Tibial artery (tissue), 4 donors: ENCODE measurements around the gene INO80.

Source experiments
- DNase-seq, 2 donors: peaks; one replicate each; pipeline ENCODE4 v3.0.0-alpha.2; 2019
- H3K27ac ChIP-seq, 2 donors: fragments of 200-600 bp; sonication (generic) in 1 of 2; 1 replicate in 1 of 2; 2 replicates in 1 of 2; pipeline ENCODE4 v1.5.1; 2018 to 2019; ENCODE audit warnings: mild to moderate bottlenecking in 1 of 2
- H3K27me3 ChIP-seq, 2 donors: fragments of 200-600 bp; sonication (generic) in 1 of 2; one replicate each; pipeline versions ENCODE4 v1.5.1 to v1.6.0; 2016 to 2019
- H3K36me3 ChIP-seq, 3 donors: fragments of 200-600 bp; sonication (generic) in 2 of 3; one replicate each; pipeline ENCODE4 v1.5.1; 2016 to 2019; ENCODE audit warnings: mild to moderate bottlenecking in 2 of 3
- H3K4me1 ChIP-seq, 4 donors: fragments of 200-600 bp; sonication (generic) in 2 of 4; 1 replicate in 3 of 4; 2 replicates in 1 of 4; pipeline ENCODE4 v1.5.1; 2016 to 2019
- H3K4me3 ChIP-seq, 2 donors: fragments of 200-600 bp; sonication (generic) in 1 of 2; 1 replicate in 1 of 2; 2 replicates in 1 of 2; pipeline ENCODE4 v1.5.1; 2018 to 2019; ENCODE audit warnings: mild to moderate bottlenecking in 2 of 2
- H3K9me3 ChIP-seq, 3 donors: fragments of 200-600 bp; sonication (generic) in 1 of 3; one replicate each; pipeline ENCODE4 v1.5.1; 2016 to 2019
- intact Hi-C: fragments of 100-400 bp; cut with DNase I; formaldehyde crosslinking; loops from one replicate; pipeline ENCODE4 v1.15.0; 2023; ENCODE audit warnings: low total_unique reads
- TF ChIP-seq, protein P1 (sequence below), 2 experiments: fragments of 200-600 bp in 1 of 2; fragments of 450-650 bp in 1 of 2; IDR thresholded peaks; one replicate each; pipeline ENCODE4 v1.5.1; 2017 to 2019; ENCODE audit warnings: antibody characterized with exemption in 2 of 2, mild to moderate bottlenecking in 1 of 2, moderate library complexity in 1 of 2

The INO80 gene

DNA sequence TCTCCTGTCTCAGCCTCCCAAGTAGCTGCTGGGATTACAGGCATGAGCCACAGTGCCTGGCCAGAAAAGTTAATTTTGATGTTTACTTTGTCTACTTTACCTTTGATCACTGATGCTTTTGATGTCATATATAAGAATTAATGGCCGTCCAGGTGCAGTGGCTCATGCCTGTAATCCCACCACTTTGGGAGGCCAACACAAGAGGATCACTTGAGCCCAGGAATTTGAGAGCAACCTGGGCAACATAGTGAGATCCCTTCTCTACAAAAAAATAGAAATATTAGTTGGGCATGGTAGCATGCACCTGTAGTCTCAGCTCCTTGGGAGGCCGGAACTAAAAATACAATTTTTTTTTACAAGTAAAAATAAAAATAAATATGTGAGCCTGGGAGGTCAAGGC, 6.8 kb upstream of the INO80 start:
- Histone ChIP-seq H3K27me3 (peaks cover 0 to 23% of the 10 kb centered on the region in 2 donors), H3K36me3 (no peaks in the 10 kb centered on the region), H3K9me3 (no peaks in the 10 kb centered on the region), H3K4me1 (no peaks in the 10 kb centered on the region), H3K4me3 (no peak overlapping the region), H3K27ac (no peak overlapping the region)
- DNase-seq = no peak
- intact Hi-C loops = no loop called here
- TF ChIP-seq, protein P1, sequence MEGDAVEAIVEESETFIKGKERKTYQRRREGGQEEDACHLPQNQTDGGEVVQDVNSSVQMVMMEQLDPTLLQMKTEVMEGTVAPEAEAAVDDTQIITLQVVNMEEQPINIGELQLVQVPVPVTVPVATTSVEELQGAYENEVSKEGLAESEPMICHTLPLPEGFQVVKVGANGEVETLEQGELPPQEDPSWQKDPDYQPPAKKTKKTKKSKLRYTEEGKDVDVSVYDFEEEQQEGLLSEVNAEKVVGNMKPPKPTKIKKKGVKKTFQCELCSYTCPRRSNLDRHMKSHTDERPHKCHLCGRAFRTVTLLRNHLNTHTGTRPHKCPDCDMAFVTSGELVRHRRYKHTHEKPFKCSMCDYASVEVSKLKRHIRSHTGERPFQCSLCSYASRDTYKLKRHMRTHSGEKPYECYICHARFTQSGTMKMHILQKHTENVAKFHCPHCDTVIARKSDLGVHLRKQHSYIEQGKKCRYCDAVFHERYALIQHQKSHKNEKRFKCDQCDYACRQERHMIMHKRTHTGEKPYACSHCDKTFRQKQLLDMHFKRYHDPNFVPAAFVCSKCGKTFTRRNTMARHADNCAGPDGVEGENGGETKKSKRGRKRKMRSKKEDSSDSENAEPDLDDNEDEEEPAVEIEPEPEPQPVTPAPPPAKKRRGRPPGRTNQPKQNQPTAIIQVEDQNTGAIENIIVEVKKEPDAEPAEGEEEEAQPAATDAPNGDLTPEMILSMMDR (IDR thresholded peaks at IDR 0.05) = no peak

DNA sequence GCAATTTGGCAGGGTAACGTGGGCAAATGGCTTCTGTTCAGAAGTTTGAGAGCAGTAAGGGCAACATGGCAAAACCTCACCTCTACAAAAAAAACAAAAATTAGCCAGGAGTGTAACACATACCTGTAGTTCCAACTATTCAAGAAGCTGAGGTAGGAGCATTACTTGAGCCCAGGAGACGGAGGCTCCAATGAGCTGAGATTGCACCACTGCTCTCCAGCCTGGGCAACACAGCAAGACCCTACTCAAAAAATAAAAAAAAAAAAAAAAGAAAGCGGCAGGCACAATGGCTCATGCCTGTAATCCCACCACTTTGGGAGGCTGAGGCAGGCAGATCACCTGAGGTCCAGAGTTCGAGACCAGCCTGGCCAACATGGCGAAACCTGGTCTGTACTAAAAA, 5.9 kb upstream of the INO80 start:
- Histone ChIP-seq H3K27ac (no peak overlapping the region), H3K36me3 (no peaks in the 10 kb centered on the region), H3K4me1 (peaks cover 0 to under 1% (median 0%) of the 10 kb centered on the region in 4 donors), H3K27me3 (peaks cover 0 to 19% of the 10 kb centered on the region in 2 donors), H3K4me3 (no peak overlapping the region), H3K9me3 (no peaks in the 10 kb centered on the region)
- DNase-seq = no peak
- intact Hi-C loops = no loop called here
- TF ChIP-seq, protein P1 (IDR thresholded peaks at IDR 0.05) = no peak

DNA sequence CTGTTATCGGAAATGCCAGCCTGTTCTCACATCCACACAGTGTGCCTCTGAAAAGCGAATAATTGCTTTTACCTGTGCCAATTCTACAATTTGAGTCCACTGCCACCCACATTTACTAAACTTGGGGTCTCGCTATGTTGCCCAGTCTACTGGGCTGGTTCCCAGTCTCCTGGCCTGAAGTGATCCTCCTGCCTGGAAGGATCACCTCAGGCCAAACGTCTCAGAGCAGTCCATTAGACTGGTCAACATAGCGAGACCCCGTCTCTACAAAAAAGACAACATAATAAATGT, 827 bp upstream of the INO80 start:
- peaks cover 0 to 25% (median 11%) of the 10 kb centered on the region in 4 donors for H3K4me1 ChIP-seq
- peak overlapping the region; percentile 87 to 91 for H3K4me3 ChIP-seq
- no peak for DNase-seq
- H3K27me3 ChIP-seq = no peaks in the 10 kb centered on the region
- TF ChIP-seq, protein P1 (IDR thresholded peaks at IDR 0.05) = no peak
- intact Hi-C loops = loop anchor here (10.0 kb wide), 1 partner anchor 212 kb away; no protein-coding TSS in a partner anchor
- no peaks in the 10 kb centered on the region for H3K36me3 ChIP-seq
- H3K9me3 ChIP-seq = no peaks in the 10 kb centered on the region
- peak overlapping the region; percentile 99 for H3K27ac ChIP-seq

DNA sequence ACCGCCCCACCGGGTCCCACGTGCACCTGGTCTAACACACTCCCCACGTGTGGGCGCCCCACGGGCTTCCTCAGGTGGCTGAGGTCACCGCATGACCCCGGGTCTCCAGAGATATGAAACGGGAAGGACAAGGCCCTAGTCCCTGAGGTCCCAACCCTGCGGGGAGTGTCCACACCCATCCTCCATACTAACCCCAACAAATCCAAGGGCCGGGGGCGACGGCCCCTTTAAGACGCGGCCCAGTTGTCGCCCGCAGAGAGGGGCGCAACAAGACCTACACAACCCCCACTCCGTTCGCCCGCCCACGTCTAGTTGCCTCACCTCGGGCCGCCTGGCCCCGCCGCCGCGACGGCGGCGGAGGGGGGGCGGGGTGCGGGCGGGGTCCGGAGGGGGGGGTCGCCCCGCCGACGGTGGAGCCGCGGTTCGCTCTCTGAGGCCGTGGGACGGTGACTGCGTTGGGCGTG, 396 bp downstream of the INO80 start:
- Histone ChIP-seq H3K9me3 (no peaks in the 10 kb centered on the region), H3K4me3 (peak overlapping the region; percentile 87 to 91), H3K36me3 (peaks cover 0 to 5% (median 0%) of the 10 kb centered on the region in 3 donors), H3K27ac (peak overlapping the region; percentile 99), H3K27me3 (no peaks in the 10 kb centered on the region), H3K4me1 (peaks cover 0 to 25% (median 11%) of the 10 kb centered on the region in 4 donors)
- peak; percentile 44 to 74 for DNase-seq
- intact Hi-C loops = loop anchor here (10.0 kb wide), 1 partner anchor 211 kb away; no protein-coding TSS in a partner anchor
- TF ChIP-seq, protein P1 (IDR thresholded peaks at IDR 0.05) = no peak

DNA sequence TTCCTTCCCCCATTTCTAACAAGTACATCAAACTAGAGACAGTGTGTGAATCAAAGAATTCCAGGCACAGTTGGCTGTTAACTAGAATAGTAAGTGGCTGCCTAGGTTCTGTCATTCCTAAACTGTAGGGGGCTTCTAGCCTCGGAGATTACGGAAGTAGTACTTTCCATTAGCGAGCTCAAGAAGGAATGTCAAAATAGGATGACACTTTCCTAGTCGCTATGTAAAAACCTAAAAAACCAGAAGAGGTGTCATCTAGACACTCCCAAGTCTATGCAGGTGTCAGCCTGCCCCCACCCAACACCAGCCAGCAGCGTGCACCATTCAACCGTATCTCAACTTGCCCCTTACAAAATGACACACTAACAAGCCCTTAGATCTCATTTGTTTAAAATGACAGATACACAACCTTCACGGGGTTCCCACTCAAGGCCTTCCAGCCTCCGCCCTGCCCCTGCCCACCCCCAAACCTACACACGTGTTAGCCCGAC, 874 bp downstream of the INO80 start:
- Histone ChIP-seq H3K4me1 (peaks cover 0 to 25% (median 11%) of the 10 kb centered on the region in 4 donors), H3K9me3 (no peaks in the 10 kb centered on the region), H3K27ac (peak overlapping the region; percentile 99), H3K36me3 (peaks cover 0 to 5% (median 0%) of the 10 kb centered on the region in 3 donors), H3K27me3 (no peaks in the 10 kb centered on the region), H3K4me3 (peak overlapping the region; percentile 87 to 91)
- TF ChIP-seq, protein P1 (IDR thresholded peaks at IDR 0.05) = no peak
- intact Hi-C loops = loop anchor here (10.0 kb wide), 1 partner anchor 210 kb away; no protein-coding TSS in a partner anchor
- no peak for DNase-seq
